NT2/D1 (cell line): ENCODE data around the gene ZBTB16.

ENCODE experiments used
- DNase-seq: peaks from one replicate; pipeline ENCODE4 v3.0.0-alpha.2; 2011; ENCODE audit warnings: low read depth, low spot score
- H3K27me3 ChIP-seq: 2 replicates; pipeline ENCODE4 v1.6.0; 2011; ENCODE audit warnings: mild to moderate bottlenecking; ENCODE audit not compliant: insufficient read length, insufficient read depth
- H3K36me3 ChIP-seq: 2 replicates; pipeline ENCODE4 v1.6.1; 2011; ENCODE audit warnings: mild to moderate bottlenecking, low read length, mixed read lengths; ENCODE audit not compliant: insufficient read depth, insufficient read length
- H3K4me1 ChIP-seq: 2 replicates; pipeline ENCODE4 v1.5.1; 2011; ENCODE audit not compliant: insufficient read depth, insufficient read length
- H3K4me3 ChIP-seq: 2 replicates; pipeline ENCODE4 v1.5.1; 2011; ENCODE audit warnings: low read depth; ENCODE audit not compliant: insufficient read length
- H3K9ac ChIP-seq: 2 replicates; pipeline ENCODE4 v1.6.0; 2011; ENCODE audit warnings: low read depth; ENCODE audit not compliant: insufficient read length
- H3K9me3 ChIP-seq: 2 replicates; pipeline ENCODE4 v1.5.1; 2011; ENCODE audit warnings: mild to moderate bottlenecking, low read length; ENCODE audit not compliant: insufficient read depth
- SUZ12 ChIP-seq: IDR thresholded peaks from 2 replicates; pipeline ENCODE4 v1.6.1; 2011; ENCODE audit not compliant: insufficient read length, insufficient read depth; ENCODE audit errors: extremely low read depth
- YY1 ChIP-seq: IDR thresholded peaks from 2 replicates; pipeline ENCODE4 v1.6.1; 2011; ENCODE audit not compliant: insufficient read length, insufficient read depth
- ZNF274 ChIP-seq: IDR thresholded peaks from 2 replicates; pipeline ENCODE4 v1.6.1; 2011; ENCODE audit warnings: mild to moderate bottlenecking, low read depth, low read length

ZBTB16 gene

DNA sequence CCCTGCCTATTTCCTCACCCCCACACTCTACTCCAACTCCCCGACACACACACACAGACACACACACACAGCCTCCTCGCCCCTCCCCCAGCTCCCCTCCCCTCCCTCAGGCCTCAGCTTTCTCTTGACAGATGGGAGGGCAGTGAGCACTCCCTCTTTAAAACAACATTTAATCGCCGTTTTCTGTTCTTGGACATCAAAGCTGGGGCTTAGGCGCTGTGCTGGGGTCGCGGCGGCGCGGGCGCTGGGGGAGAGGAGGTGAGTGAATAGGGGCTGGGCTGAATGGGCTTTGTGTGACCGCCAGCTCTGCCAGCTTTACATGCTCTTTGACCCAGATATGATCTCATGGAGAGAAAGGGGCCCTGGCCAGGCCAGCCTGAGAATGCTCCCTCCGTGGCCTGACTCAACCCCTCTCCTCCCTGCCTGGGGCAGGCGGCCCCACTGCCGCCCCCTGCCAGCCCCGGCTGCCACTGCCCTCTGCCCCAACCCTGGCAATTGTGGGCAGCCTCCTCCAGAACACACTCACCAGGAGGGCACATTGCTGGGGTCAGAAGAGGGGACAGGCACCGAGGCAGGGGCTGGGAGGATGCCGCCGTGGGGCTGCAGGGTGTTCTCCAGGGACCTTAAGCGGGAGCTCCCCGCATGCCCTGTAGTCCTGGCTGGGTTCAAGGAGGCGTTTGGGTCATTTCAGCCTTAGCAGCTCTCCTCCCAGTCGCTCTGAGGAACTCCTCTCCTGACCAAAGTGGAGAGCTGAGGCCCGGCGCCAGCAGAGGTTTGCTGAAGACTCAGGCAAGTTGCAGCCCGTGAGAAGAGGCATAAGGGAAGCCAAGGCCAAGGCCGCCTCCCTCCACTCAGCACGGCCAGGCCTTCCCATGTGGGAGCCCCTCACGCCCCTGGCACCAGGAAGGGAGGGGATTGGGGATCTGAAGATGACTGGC lies 198.4 kb downstream of the ZBTB16 start:
- Histone ChIP-seq H3K9ac (no peak overlapping the region), H3K27me3 (no peaks in the 10 kb centered on the region), H3K4me1 (peaks cover 13% of the 10 kb centered on the region), H3K9me3 (no peaks in the 10 kb centered on the region), H3K4me3 (no peak overlapping the region), H3K36me3 (no peaks in the 10 kb centered on the region)
- no peak for TF ChIP-seq SUZ12
- TF ChIP-seq ZNF274: no peak
- TF ChIP-seq YY1: no peak
- DNase-seq: no peak

DNA sequence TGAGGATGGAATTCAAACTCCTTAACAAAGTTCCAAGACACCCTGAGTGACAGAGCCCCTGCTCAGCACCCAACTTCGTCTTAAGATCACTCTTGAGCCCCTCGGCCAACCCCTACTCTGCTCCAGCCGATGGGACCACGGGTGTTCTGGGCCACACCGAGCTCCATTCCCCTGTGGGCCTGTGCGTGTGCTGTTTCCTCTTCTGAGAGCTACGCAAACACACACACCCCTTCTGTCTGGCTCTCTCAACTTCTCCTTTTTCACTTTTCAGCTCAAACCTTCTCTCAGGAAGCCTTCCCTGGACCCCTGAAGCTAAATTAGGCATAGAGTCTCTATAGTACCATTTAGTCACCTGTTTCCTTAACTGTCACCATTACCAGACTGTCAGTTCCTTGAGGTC lies 199.2 kb downstream of the ZBTB16 start:
- H3K27me3 ChIP-seq: no peaks in the 10 kb centered on the region
- TF ChIP-seq SUZ12: no peak
- no peak for DNase-seq
- H3K9me3 ChIP-seq: no peaks in the 10 kb centered on the region
- H3K36me3 ChIP-seq: no peaks in the 10 kb centered on the region
- no peak overlapping the region for H3K4me3 ChIP-seq
- H3K4me1 ChIP-seq: peaks cover 13% of the 10 kb centered on the region
- no peak overlapping the region for H3K9ac ChIP-seq

DNA sequence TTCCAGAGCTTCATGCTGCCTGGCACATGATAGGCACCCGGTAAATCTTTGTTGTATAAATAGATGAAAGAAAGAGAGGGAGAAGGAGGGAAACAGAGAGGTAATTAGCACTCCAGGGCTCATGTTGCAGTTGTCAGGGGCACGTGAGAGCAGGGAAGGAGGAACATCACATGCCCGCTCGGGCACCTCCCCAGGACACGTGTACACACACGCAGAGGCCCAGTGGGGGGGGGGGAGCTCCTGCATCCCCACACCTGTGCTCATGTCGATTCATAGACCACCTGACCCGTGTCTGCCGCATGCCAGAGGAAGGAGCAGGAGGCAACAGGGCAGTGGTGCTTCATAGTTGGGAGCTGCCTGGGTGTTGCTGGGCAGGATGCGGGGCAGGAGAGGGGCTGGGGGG lies 199.6 kb downstream of the ZBTB16 start:
- Histone ChIP-seq H3K36me3 (no peaks in the 10 kb centered on the region), H3K27me3 (peaks cover 3% of the 10 kb centered on the region), H3K9me3 (no peaks in the 10 kb centered on the region), H3K9ac (no peak overlapping the region), H3K4me3 (no peak overlapping the region), H3K4me1 (peaks cover 13% of the 10 kb centered on the region)
- no peak for TF ChIP-seq SUZ12
- TF ChIP-seq YY1: no peak
- TF ChIP-seq ZNF274: no peak
- DNase-seq: no peak

DNA sequence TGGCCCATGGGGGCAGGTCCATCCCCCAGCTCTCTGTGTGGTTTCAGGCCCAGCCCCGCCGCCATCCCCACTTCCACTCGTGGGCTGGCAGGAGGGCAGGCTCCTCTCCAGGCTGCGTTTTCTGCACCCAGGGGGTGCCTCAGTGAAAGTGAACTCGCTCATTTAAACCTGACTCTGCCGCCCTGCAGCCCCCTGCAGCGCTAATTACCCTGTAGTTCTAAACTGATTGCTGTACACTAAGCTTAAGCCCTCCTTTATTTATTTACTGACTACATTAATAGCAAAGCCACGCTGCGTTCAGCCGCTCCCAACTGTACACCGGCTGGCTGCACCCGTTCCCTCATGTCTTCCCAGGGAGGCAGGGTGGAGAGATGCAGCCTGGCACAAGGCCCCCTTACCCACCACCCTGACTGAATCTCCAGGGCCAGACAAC lies 200.1 kb downstream of the ZBTB16 start:
- no peak for DNase-seq
- Histone ChIP-seq H3K36me3 (no peaks in the 10 kb centered on the region), H3K4me3 (no peak overlapping the region), H3K27me3 (peaks cover 3% of the 10 kb centered on the region), H3K9me3 (no peaks in the 10 kb centered on the region), H3K4me1 (peaks cover 13% of the 10 kb centered on the region), H3K9ac (no peak overlapping the region)
- TF ChIP-seq ZNF274 (no peak), SUZ12 (no peak), YY1 (no peak)

DNA sequence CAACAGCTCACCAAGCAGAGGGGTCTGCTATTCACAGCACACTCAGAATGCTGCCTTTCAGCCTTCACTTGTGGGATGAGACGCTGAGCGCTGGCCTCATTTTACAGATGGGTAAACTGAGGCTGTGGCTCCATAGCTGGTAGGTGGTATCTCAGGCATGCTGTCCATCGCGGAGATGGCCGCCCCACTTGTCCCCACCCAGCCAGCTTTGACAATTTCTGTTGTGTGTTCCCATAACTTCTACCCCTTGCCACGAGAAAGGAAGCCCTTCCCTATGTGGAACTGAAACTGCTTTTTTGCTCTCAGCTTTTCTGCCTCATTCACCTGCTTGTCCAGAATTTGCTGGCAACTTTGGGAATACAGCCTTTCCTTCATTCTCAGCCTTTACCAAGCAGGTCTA lies 200.6 kb downstream of the ZBTB16 start:
- Histone ChIP-seq H3K36me3 (no peaks in the 10 kb centered on the region), H3K4me1 (peaks cover 13% of the 10 kb centered on the region), H3K9me3 (no peaks in the 10 kb centered on the region), H3K27me3 (peaks cover 3% of the 10 kb centered on the region), H3K4me3 (no peak overlapping the region), H3K9ac (no peak overlapping the region)
- TF ChIP-seq YY1 (no peak), SUZ12 (no peak), ZNF274 (no peak)
- no peak for DNase-seq

DNA sequence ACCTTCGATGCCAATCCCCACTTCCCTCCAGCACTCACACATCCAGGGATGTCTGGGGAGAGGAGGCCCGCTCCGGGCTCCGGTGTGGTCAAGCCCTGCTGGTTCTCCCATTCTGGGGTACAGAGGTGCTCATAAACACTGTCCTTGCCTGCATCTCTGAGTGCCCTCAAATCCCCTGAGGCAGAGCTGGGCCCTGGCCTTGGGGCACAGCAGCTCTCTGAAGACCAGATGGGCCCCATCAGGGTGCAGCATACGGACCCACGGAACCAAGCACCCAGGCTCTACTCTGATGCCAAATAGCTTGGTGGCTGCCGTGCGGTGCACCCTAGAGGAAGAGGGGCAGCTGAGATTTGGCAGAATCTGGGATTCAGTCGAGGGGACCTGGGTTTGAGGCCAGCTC lies 201.0 kb downstream of the ZBTB16 start:
- Histone ChIP-seq H3K9me3 (no peaks in the 10 kb centered on the region), H3K4me1 (peaks cover 13% of the 10 kb centered on the region), H3K9ac (no peak overlapping the region), H3K27me3 (peaks cover 3% of the 10 kb centered on the region), H3K36me3 (no peaks in the 10 kb centered on the region), H3K4me3 (no peak overlapping the region)
- TF ChIP-seq YY1: no peak
- TF ChIP-seq SUZ12: no peak
- DNase-seq: no peak

DNA sequence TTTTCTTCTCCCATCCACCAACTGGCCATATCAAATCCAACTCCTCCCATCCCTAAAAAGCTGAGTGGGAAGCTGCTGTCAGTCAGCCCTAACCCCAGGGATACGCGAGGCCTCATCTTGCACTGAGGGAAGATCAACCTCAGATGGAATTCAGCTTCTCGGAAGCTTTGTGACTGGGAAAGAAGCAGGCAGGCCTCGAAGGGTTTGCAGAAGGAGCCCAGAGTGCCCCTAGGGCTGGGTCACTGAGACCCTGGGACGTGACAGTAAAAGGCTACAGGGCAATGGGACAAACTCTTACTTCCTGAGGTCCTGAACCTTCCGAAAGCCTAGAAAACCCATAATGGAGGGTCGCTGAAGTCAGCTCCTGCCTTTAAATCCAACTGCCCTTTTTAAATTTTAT lies 202.3 kb downstream of the ZBTB16 start:
- no peak for DNase-seq
- Histone ChIP-seq H3K4me3 (no peak overlapping the region), H3K4me1 (peaks cover 11% of the 10 kb centered on the region), H3K36me3 (no peaks in the 10 kb centered on the region), H3K27me3 (peaks cover 3% of the 10 kb centered on the region), H3K9ac (no peak overlapping the region), H3K9me3 (no peaks in the 10 kb centered on the region)
- TF ChIP-seq SUZ12 (no peak), ZNF274 (no peak), YY1 (no peak)
